Measurements from ENCODE around the gene SUMF1.

SUMF1 gene

DNA sequence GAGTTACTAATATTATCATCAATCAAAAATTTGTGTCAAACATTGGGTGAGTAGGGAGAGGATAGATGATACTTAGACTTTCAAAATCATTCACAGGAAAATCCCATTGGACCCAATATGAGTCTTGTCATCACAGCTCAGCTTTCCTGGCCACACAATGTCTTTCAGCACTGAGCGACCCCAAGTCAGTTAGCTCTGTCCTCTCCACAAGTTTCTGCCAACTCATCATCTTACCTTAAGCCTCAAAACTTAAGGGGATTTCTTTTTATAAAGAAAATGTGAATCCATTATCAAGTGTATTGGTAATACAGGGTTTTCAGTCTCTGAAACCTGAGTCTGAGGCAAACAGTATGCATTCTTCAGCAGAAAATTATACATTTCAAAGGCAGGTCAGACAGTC, 55.8 kb downstream of the SUMF1 start:
- no peaks in the 10 kb centered on the region for H3K27me3 ChIP-seq (ENCODE audit: control insufficient read depth, insufficient read depth, low read length)
- no peak overlapping the region for H3K27ac ChIP-seq (ENCODE audit: low read depth, low read length)
- H3K9me3 ChIP-seq (ENCODE audit: control insufficient read depth, insufficient read depth, low read length) = no peaks in the 10 kb centered on the region
- H3K9ac ChIP-seq (ENCODE audit: low read depth, low read length) = no peak overlapping the region
- H3K36me3 ChIP-seq (ENCODE audit: control insufficient read depth, insufficient read depth, low read length) = peaks cover 16% of the 10 kb centered on the region; the same call in 1 of the 2 replicates
- H3K4me3 ChIP-seq (ENCODE audit: low read depth, low read length) = no peak overlapping the region
- no peaks in the 10 kb centered on the region for H3K4me1 ChIP-seq (ENCODE audit: control insufficient read depth, insufficient read depth, low read length)

DNA sequence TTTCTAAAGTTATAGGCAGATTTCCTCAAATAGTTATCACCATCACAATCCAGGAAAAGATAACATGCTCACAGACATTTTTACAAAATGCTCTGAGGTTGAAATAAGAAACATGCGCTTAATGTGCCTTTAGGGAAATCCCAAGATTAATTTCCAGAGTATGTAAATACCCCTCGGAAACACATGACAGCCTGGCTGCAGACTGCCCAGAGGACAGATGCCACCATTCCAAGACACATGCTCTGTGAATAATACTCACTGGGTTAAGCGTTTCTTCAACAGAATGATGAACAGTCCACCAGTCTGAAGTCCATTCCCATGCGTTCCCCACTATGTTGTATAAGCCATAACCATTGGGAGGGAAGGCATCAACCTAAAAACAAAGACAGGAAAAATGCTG, 56.5 kb downstream of the SUMF1 start:
- H3K9ac ChIP-seq (ENCODE audit: low read depth, low read length) = no peak overlapping the region
- H3K9me3 ChIP-seq (ENCODE audit: control insufficient read depth, insufficient read depth, low read length) = no peaks in the 10 kb centered on the region
- no peak overlapping the region for H3K4me3 ChIP-seq (ENCODE audit: low read depth, low read length)
- peaks cover 16% of the 10 kb centered on the region; the same call in 1 of the 2 replicates for H3K36me3 ChIP-seq (ENCODE audit: control insufficient read depth, insufficient read depth, low read length)
- no peak overlapping the region for H3K27ac ChIP-seq (ENCODE audit: low read depth, low read length)
- no peaks in the 10 kb centered on the region for H3K27me3 ChIP-seq (ENCODE audit: control insufficient read depth, insufficient read depth, low read length)
- no peaks in the 10 kb centered on the region for H3K4me1 ChIP-seq (ENCODE audit: control insufficient read depth, insufficient read depth, low read length)

DNA sequence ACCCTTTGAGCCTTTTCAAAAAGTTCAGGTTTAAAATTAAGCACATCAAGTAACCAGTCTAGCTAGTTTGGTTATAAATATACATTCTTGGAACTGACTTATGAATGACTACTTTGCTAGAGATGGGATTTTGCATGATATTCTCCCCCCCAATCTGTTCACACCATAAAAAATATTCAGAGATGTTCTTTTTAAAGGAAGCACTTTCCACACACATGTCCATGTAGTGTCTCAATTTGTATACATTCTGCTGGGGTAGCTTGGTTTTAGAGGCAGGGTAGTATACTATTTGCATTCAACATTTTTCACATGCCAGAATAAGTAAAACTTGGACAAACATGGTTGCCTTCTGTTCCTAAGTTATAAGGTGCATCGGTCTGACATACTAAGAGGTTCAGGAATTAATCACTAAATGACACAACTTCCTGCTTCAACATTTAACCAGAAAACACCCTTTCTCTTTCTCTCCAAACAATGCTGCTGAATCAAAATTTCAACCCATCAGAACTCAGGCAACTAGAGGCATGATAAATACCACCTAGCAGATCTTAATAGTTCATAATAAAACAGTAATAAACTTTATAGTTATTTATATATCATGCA, 57.0 kb downstream of the SUMF1 start:
- peaks cover 16% of the 10 kb centered on the region; the same call in 1 of the 2 replicates for H3K36me3 ChIP-seq (ENCODE audit: control insufficient read depth, insufficient read depth, low read length)
- H3K27ac ChIP-seq (ENCODE audit: low read depth, low read length) = no peak overlapping the region
- no peak overlapping the region for H3K4me3 ChIP-seq (ENCODE audit: low read depth, low read length)
- H3K9me3 ChIP-seq (ENCODE audit: control insufficient read depth, insufficient read depth, low read length) = no peaks in the 10 kb centered on the region
- H3K9ac ChIP-seq (ENCODE audit: low read depth, low read length) = no peak overlapping the region
- H3K27me3 ChIP-seq (ENCODE audit: control insufficient read depth, insufficient read depth, low read length) = no peaks in the 10 kb centered on the region
- no peaks in the 10 kb centered on the region for H3K4me1 ChIP-seq (ENCODE audit: control insufficient read depth, insufficient read depth, low read length)

DNA sequence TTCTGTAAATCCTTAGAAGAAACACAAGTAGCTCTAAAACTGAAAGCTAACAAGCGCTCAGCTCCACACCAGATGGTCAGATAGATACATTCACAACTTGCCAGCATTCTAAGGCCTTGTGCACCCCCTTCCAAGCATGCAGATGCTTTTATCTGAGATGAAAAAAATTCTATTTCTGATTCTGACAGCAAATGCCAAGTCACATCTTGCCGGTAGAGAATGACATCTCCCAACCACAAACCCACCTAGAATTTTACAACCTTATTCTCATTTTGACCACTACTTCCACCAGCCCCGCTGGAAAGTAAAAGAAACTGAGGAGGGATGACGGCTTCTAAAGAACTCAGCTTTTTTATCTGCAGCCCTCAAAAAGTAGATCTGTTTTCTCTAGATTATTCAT, 57.7 kb downstream of the SUMF1 start:
- Histone ChIP-seq H3K9ac (ENCODE audit: low read depth, low read length) (no peak overlapping the region), H3K4me3 (ENCODE audit: low read depth, low read length) (no peak overlapping the region)

DNA sequence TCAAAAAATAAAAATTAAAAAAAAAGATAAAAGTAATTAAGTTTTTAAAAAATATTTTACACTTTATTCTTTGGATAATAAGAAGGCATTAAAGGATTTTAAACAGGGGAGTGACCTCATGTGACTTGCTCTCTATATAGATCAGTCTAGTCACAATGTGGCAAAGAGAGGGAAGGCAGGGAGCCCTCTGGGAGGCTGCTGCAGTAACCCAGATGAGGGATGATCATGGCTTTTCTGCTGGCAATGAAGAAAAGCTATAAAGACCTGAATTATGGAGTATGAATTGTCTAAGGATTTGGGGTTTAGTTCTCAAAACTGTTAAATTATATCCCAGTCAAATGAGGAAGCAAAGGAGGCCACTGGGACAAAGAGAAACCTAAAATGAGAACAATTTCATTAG, 58.1 kb downstream of the SUMF1 start:
- H3K4me1 ChIP-seq (ENCODE audit: control insufficient read depth, insufficient read depth, low read length) = no peaks in the 10 kb centered on the region
- no peaks in the 10 kb centered on the region for H3K27me3 ChIP-seq (ENCODE audit: control insufficient read depth, insufficient read depth, low read length)
- H3K9ac ChIP-seq (ENCODE audit: low read depth, low read length) = no peak overlapping the region
- H3K9me3 ChIP-seq (ENCODE audit: control insufficient read depth, insufficient read depth, low read length) = no peaks in the 10 kb centered on the region
- H3K27ac ChIP-seq (ENCODE audit: low read depth, low read length) = no peak overlapping the region
- H3K36me3 ChIP-seq (ENCODE audit: control insufficient read depth, insufficient read depth, low read length) = peaks cover 17% of the 10 kb centered on the region; the same call in 1 of the 2 replicates
- no peak overlapping the region for H3K4me3 ChIP-seq (ENCODE audit: low read depth, low read length)

More for the DNA sequence above, 57.7 kb downstream of the SUMF1 start:
- Histone ChIP-seq H3K27me3 (ENCODE audit: control insufficient read depth, insufficient read depth, low read length) (no peaks in the 10 kb centered on the region), H3K9me3 (ENCODE audit: control insufficient read depth, insufficient read depth, low read length) (no peaks in the 10 kb centered on the region), H3K27ac (ENCODE audit: low read depth, low read length) (no peak overlapping the region), H3K4me1 (ENCODE audit: control insufficient read depth, insufficient read depth, low read length) (no peaks in the 10 kb centered on the region), H3K36me3 (ENCODE audit: control insufficient read depth, insufficient read depth, low read length) (peaks cover 16% of the 10 kb centered on the region; the same call in 1 of the 2 replicates)

DNA sequence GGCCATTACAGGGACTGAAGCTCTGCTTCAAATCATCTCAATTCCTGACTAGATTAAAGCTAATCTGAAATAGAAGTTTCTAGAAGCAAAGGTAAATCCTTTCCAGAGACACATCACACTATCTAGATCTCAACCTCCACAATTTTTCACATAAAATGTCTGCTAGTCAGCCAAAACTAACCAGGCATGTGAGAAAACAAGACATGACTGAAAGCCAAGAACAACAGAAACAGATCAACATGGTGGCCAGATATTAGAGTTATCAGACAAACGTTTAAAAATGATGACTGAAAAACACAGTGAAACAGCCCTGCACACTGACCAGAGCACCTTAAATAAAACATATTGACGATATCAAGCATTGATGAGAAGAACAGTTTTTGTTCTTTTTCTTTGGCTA, 59.1 kb downstream of the SUMF1 start:
- no peaks in the 10 kb centered on the region for H3K27me3 ChIP-seq (ENCODE audit: control insufficient read depth, insufficient read depth, low read length)
- H3K4me3 ChIP-seq (ENCODE audit: low read depth, low read length) = no peak overlapping the region
- H3K27ac ChIP-seq (ENCODE audit: low read depth, low read length) = no peak overlapping the region
- no peak overlapping the region for H3K9ac ChIP-seq (ENCODE audit: low read depth, low read length)
- peaks cover 21% of the 10 kb centered on the region; the same call in 1 of the 2 replicates for H3K36me3 ChIP-seq (ENCODE audit: control insufficient read depth, insufficient read depth, low read length)
- no peaks in the 10 kb centered on the region for H3K9me3 ChIP-seq (ENCODE audit: control insufficient read depth, insufficient read depth, low read length)
- no peaks in the 10 kb centered on the region for H3K4me1 ChIP-seq (ENCODE audit: control insufficient read depth, insufficient read depth, low read length)

DNA sequence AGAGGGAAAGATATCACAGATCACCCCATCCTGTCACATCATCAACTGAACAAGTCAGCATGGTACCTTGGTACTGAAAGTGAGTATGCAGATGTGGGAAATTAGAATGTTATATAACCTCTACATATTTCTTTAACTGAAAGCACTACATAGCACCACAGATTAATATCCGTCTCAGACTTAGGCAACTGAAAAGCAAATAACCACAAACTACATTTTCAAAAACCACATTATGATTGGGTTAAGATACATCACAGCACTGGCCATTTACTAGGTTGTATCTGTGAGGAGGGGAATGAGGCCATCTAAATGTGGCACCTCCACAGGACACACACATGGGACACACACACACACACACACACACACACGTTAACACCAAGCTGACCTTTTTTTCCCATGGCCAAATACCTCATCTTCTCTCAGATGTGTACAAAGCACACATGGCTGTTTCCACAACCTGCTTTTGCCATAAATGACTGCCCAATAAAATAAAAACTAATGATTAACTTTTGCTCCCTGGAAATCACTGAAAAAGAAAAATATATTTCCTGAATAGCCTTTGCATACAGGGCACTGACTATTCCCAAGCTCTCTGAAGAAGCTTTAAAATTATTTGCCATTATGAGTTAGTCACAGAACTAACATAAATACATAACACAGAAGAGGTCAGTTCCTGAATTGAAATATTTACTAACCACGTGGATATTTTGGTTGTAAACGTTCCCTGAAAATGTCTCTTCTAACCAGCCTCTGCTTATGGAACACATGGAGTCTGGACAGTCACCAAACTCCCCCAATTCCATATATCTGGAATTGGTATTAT, 60.1 kb downstream of the SUMF1 start:
- Histone ChIP-seq H3K36me3 (ENCODE audit: control insufficient read depth, insufficient read depth, low read length) (peaks cover 21% of the 10 kb centered on the region; the same call in 1 of the 2 replicates), H3K9ac (ENCODE audit: low read depth, low read length) (no peak overlapping the region), H3K27ac (ENCODE audit: low read depth, low read length) (no peak overlapping the region), H3K4me1 (ENCODE audit: control insufficient read depth, insufficient read depth, low read length) (no peaks in the 10 kb centered on the region), H3K4me3 (ENCODE audit: low read depth, low read length) (no peak overlapping the region), H3K9me3 (ENCODE audit: control insufficient read depth, insufficient read depth, low read length) (no peaks in the 10 kb centered on the region), H3K27me3 (ENCODE audit: control insufficient read depth, insufficient read depth, low read length) (no peaks in the 10 kb centered on the region)

DNA sequence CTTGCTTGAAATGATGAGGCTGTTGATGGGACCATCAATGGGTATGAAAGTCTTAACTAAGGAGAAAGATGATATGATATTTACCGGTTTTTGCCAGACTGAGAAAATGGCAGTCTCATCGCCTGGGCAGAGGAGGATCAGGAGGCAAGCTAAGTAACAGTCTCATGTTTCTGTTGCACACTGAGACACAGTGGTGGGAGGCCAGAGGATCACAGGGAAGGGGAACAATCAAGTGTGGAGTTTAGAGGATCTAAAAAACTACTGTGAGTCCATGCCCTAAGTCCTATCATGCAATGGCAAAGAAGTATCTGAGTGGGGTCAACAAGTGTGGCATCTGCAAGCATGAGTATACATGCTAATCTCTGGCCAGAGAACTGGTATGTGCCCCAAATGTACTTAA, 62.2 kb downstream of the SUMF1 start:
- no peaks in the 10 kb centered on the region for H3K9me3 ChIP-seq (ENCODE audit: control insufficient read depth, insufficient read depth, low read length)
- H3K27me3 ChIP-seq (ENCODE audit: control insufficient read depth, insufficient read depth, low read length) = no peaks in the 10 kb centered on the region
- H3K36me3 ChIP-seq (ENCODE audit: control insufficient read depth, insufficient read depth, low read length) = peaks cover 12% of the 10 kb centered on the region; the same call in 1 of the 2 replicates
- no peaks in the 10 kb centered on the region for H3K4me1 ChIP-seq (ENCODE audit: control insufficient read depth, insufficient read depth, low read length)
- H3K27ac ChIP-seq (ENCODE audit: low read depth, low read length) = no peak overlapping the region
- no peak overlapping the region for H3K4me3 ChIP-seq (ENCODE audit: low read depth, low read length)
- no peak overlapping the region for H3K9ac ChIP-seq (ENCODE audit: low read depth, low read length)

DNA sequence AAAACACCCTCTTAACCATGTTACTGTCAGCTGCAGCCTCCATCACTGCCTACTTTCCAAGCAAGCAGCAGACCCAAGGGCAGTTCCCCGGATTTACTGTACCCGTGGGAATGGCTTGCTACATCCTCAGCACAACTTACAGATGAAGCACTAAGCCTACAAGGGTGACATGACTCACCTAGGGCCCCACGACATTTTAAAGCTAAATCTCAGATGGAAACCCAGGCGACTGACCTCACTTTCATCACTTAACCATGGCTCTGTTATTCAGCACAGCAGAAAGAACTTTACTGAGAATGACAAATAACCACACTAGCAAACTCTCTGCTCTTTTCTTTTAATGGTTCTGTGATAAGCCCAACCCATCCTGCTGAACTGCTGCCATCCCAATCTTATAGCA, 65.6 kb downstream of the SUMF1 start:
- H3K9me3 ChIP-seq (ENCODE audit: control insufficient read depth, insufficient read depth, low read length) = no peaks in the 10 kb centered on the region
- no peak overlapping the region for H3K4me3 ChIP-seq (ENCODE audit: low read depth, low read length)
- no peak overlapping the region for H3K27ac ChIP-seq (ENCODE audit: low read depth, low read length)
- H3K4me1 ChIP-seq (ENCODE audit: control insufficient read depth, insufficient read depth, low read length) = peaks cover 8% of the 10 kb centered on the region
- H3K9ac ChIP-seq (ENCODE audit: low read depth, low read length) = no peak overlapping the region
- peaks cover 5% of the 10 kb centered on the region; the same call in 1 of the 2 replicates for H3K36me3 ChIP-seq (ENCODE audit: control insufficient read depth, insufficient read depth, low read length)
- H3K27me3 ChIP-seq (ENCODE audit: control insufficient read depth, insufficient read depth, low read length) = no peaks in the 10 kb centered on the region

DNA sequence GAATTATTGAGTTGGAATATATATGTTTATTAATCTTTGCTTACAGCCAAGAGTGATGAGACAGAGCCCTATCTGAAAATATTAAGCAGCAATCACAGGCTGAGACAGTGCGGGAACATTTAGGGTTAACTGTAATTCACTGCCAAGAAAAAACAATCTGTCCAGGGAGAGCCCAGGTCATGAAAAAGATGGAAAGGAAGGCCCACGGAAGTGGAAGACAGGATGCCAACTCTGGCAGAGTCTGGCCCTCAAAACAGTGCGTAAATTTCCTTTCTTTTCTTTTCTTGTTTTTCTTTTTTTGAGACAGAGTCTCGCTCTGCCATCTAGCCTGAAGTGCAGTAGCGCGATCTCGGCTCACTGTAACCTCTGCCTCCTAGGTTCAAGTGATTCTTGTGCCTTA, 67.6 kb downstream of the SUMF1 start:
- Histone ChIP-seq H3K9ac (ENCODE audit: low read depth, low read length) (no peak overlapping the region), H3K36me3 (ENCODE audit: control insufficient read depth, insufficient read depth, low read length) (peaks cover 5% of the 10 kb centered on the region; the same call in 1 of the 2 replicates), H3K27ac (ENCODE audit: low read depth, low read length) (no peak overlapping the region), H3K4me3 (ENCODE audit: low read depth, low read length) (no peak overlapping the region), H3K27me3 (ENCODE audit: control insufficient read depth, insufficient read depth, low read length) (no peaks in the 10 kb centered on the region), H3K4me1 (ENCODE audit: control insufficient read depth, insufficient read depth, low read length) (peaks cover 8% of the 10 kb centered on the region), H3K9me3 (ENCODE audit: control insufficient read depth, insufficient read depth, low read length) (no peaks in the 10 kb centered on the region)

DNA sequence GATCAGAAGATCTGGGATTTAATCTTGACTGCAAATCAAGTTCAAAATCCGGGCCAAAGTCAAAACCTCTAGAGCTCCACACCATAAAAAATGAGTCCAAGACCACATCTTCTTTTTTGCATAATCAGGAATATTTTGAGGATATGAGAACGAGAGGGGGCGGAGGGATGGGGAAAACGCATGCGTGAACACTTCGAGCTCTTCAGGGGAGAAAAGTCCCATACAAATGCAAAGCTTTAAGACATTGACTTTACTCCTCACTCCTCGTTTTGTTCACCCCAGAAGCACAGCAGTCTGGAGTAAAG, 68.2 kb downstream of the SUMF1 start:
- H3K9me3 ChIP-seq (ENCODE audit: control insufficient read depth, insufficient read depth, low read length) = no peaks in the 10 kb centered on the region
- H3K4me3 ChIP-seq (ENCODE audit: low read depth, low read length) = no peak overlapping the region
- H3K9ac ChIP-seq (ENCODE audit: low read depth, low read length) = no peak overlapping the region
- H3K27me3 ChIP-seq (ENCODE audit: control insufficient read depth, insufficient read depth, low read length) = no peaks in the 10 kb centered on the region
- H3K4me1 ChIP-seq (ENCODE audit: control insufficient read depth, insufficient read depth, low read length) = peaks cover 8% of the 10 kb centered on the region
- no peak overlapping the region for H3K27ac ChIP-seq (ENCODE audit: low read depth, low read length)
- H3K36me3 ChIP-seq (ENCODE audit: control insufficient read depth, insufficient read depth, low read length) = peaks cover 3% of the 10 kb centered on the region; the same call in 1 of the 2 replicates
